ENCODE measurements around the gene GNA12.

- TF ChIP-seq CTCF (conservative IDR thresholded peaks at IDR 0.05) (no peak), ZFX (IDR thresholded peaks at IDR 0.05) (no peak)
Observed at GRCh38 chr7:2759736-2760097, 84.4 kb downstream of the GNA12 start.
